ENCODE measurements around the gene JMJD1C. TPM values are rescaled to one million over a fixed set of nuclear protein-coding genes. Genes with fewer than 3 reads are reported as not detected.

The JMJD1C gene
- polyA plus RNA-seq, 1 donor = 79.5 TPM

GRCh38 chr10:63133056-63133820 lies 332.5 kb downstream of the JMJD1C start, which contains the start of gene NRBF2:
Gene NRBF2 (plus strand): TSS chr10:63133328. CDS start chr10:63133471, 143 bp downstream.
- DNase-seq (ENCODE audit: low read depth) = peak; percentile 93

GRCh38 chr10:63132651-63133055 lies 333.1 kb downstream of the JMJD1C start:
- DNase-seq (ENCODE audit: low read depth) = no peak

GRCh38 chr10:63129888-63130287 lies 335.9 kb downstream of the JMJD1C start:
- DNase-seq (ENCODE audit: low read depth) = no peak

GRCh38 chr10:63128443-63128842 lies 337.3 kb downstream of the JMJD1C start:
- no peak for DNase-seq (ENCODE audit: low read depth)

GRCh38 chr10:63125459-63125858 lies 340.3 kb downstream of the JMJD1C start:
- no peak for DNase-seq (ENCODE audit: low read depth)

- DNase-seq (ENCODE audit: low read depth) = no peak
Measured at GRCh38 chr10:63123727-63124362, 341.9 kb downstream of the JMJD1C start.

GRCh38 chr10:63120554-63120953 lies 345.2 kb downstream of the JMJD1C start:
- no peak for DNase-seq (ENCODE audit: low read depth)

- no peak for DNase-seq (ENCODE audit: low read depth)
Measured at GRCh38 chr10:63119041-63119440, 346.7 kb downstream of the JMJD1C start.

Other genes with a start within 250 kb of the JMJD1C start
- gene REEP3, start 55.4 kb upstream of the JMJD1C start, polyA plus RNA-seq (ENCODE audit: insufficient read length) = 13.5 TPM

All from forelimb muscle (tissue), 1 donor.